ENCODE measurements around the gene HTR2A.
"Not testable (repeated sequence)": the region's sequence is repeated elsewhere in the genome, so short reads cannot be mapped to it uniquely, and the experiment has no call there.

HTR2A gene

DNA sequence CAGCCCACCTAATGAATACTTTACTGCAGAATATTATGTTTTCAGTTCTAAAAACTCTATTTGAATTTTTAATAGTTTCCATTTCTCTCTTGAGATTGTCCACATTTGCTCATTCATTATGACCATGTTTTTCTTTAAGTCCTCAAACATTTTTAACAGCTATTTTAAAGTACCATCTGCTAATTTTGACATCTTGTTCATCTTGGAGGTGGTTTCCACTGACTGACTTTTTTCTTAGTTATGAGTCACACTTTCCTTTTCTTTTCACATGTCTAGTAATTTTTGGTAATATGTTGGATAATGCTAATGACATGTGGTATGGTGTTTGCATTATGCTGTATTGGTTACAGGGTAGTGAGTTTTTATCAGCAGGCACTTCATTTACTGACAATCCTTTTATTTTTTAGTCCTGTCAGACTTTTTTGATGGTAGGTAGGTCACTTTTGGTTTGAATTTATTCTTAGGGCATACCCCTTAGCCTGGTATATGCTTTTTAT, 84.5 kb downstream of the HTR2A start:
- H3K27me3 Mint-ChIP-seq: peaks cover 25% of the 10 kb centered on the region
- H3K9me3 Mint-ChIP-seq: peaks cover 18% of the 10 kb centered on the region
- H3K27ac Mint-ChIP-seq: no peak overlapping the region
- DNase-seq: no peak
- peaks cover 4% of the 10 kb centered on the region for H3K4me1 Mint-ChIP-seq (ENCODE audit: low read depth)
- H3K36me3 Mint-ChIP-seq (ENCODE audit: low read depth): peaks cover 4% of the 10 kb centered on the region
- H3K4me3 Mint-ChIP-seq: no peak overlapping the region

DNA sequence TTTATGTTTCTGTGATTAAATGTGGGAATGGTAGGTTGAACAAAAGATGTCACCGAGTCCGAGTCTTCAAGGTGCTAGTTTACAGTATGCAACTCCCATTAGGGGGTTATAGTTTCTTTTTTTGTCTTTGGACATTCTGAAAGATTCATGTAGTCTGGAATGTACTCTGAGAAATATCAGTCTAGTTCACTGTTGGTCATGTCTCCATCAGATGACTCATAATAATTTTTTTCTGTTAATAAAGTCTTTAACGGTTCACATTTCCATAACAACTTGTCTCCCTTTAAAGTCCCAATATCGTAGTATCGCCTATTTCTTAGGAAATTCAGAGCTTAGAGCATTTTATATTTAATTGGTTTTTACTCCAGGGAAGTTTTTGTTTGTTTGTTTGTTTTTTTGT, 86.4 kb downstream of the HTR2A start:
- Mint-ChIP-seq H3K9me3 (peaks cover 18% of the 10 kb centered on the region), H3K4me3 (no peak overlapping the region), H3K27ac (no peak overlapping the region), H3K36me3 (ENCODE audit: low read depth) (peaks cover 4% of the 10 kb centered on the region), H3K4me1 (ENCODE audit: low read depth) (peaks cover 4% of the 10 kb centered on the region), H3K27me3 (peaks cover 25% of the 10 kb centered on the region)
- DNase-seq: no peak

DNA sequence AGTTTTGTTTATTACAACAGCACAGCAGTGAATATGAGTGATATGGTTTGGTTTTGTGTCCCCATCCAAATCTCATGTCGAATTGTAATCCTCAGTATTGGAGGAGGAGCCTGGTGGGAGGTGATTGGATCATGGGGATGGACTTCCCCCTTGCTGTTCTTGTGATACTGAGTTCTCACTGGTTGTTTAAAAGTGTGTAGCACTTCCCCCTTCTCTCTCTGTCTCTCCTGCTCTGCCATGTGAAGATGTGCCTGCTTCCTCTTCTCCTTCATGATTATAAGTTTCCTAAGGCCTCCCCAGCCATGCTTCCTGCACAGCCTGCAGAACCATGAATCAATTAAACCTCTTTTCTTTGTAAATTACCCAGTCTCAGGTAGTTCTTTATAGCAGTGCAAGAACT, 91.9 kb downstream of the HTR2A start:
- peaks cover 11% of the 10 kb centered on the region for H3K27me3 Mint-ChIP-seq
- not testable (repeated sequence) for H3K36me3 Mint-ChIP-seq (ENCODE audit: low read depth); H3K4me3 Mint-ChIP-seq; H3K27ac Mint-ChIP-seq; H3K9me3 Mint-ChIP-seq; DNase-seq; H3K4me1 Mint-ChIP-seq (ENCODE audit: low read depth)

DNA sequence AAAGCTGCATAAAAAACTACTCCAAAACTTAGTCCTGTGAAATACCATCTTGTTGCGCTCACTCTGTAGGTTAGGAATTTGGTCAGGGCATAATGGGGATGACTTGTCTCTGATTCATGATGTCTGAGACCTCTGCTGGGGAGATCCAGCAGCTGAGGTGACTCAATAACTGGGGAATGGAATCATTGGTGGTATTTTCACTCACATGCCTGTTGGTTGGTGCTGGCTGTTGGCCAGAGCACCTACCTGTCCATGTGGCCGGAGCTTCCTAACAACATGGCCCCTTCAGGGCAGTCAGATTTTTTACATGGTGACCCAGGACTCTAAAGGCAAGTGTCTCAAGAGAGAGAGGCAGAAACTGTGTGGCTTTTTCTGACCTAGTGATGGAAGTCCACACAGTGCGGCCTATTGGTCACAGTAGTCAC, 92.5 kb downstream of the HTR2A start:
- no peaks in the 10 kb centered on the region for H3K9me3 Mint-ChIP-seq
- H3K36me3 Mint-ChIP-seq (ENCODE audit: low read depth): no peaks in the 10 kb centered on the region
- H3K27ac Mint-ChIP-seq: no peak overlapping the region
- H3K4me1 Mint-ChIP-seq (ENCODE audit: low read depth): no peaks in the 10 kb centered on the region
- no peak for DNase-seq
- H3K27me3 Mint-ChIP-seq: peaks cover 10% of the 10 kb centered on the region
- no peak overlapping the region for H3K4me3 Mint-ChIP-seq

DNA sequence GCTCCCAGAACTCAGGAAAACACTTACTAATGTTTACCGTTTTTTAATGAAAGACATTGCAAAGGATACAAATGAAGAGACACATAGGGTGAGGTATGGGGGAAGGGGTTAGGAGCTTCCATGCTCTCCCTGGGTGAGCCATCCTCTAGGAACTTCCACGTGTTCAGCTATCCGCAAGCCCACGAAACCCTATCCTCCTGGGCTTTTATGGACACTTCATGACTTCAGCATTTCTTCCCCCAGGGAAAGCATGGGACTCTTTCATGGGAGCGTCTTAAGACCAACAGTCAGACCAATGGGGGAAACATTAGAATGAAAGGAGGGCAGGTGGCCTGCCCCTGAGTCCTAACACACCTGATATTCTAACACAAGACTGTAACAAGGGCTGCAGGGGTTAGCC, 93.3 kb downstream of the HTR2A start:
- no peaks in the 10 kb centered on the region for H3K4me1 Mint-ChIP-seq (ENCODE audit: low read depth)
- H3K27ac Mint-ChIP-seq: no peak overlapping the region
- H3K4me3 Mint-ChIP-seq: no peak overlapping the region
- no peak for DNase-seq
- peaks cover 7% of the 10 kb centered on the region for H3K27me3 Mint-ChIP-seq
- H3K9me3 Mint-ChIP-seq: no peaks in the 10 kb centered on the region
- no peaks in the 10 kb centered on the region for H3K36me3 Mint-ChIP-seq (ENCODE audit: low read depth)

DNA sequence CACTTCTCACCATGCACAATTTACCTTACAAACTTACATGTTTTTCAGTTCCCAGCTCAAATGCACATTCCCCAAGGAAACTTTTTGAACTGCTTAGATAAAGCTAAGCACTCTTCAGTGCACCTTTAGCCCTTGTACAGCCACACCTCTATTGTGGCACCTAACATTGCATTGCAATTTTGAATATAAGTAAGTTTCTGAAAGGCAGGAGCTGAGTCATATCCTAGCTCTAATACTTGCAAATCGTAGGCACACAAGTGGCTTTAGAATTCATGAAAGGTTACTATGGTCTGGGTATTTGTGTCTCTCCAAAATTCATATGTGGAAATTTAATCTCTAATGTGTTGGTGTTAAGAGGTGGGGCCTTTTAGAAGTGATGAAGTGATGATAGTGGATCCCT, 95.0 kb downstream of the HTR2A start:
- H3K9me3 Mint-ChIP-seq: no peaks in the 10 kb centered on the region
- H3K4me3 Mint-ChIP-seq: no peak overlapping the region
- DNase-seq: no peak
- no peaks in the 10 kb centered on the region for H3K27me3 Mint-ChIP-seq
- peaks cover 10% of the 10 kb centered on the region for H3K4me1 Mint-ChIP-seq (ENCODE audit: low read depth)
- no peak overlapping the region for H3K27ac Mint-ChIP-seq
- peaks cover 3% of the 10 kb centered on the region for H3K36me3 Mint-ChIP-seq (ENCODE audit: low read depth)

DNA sequence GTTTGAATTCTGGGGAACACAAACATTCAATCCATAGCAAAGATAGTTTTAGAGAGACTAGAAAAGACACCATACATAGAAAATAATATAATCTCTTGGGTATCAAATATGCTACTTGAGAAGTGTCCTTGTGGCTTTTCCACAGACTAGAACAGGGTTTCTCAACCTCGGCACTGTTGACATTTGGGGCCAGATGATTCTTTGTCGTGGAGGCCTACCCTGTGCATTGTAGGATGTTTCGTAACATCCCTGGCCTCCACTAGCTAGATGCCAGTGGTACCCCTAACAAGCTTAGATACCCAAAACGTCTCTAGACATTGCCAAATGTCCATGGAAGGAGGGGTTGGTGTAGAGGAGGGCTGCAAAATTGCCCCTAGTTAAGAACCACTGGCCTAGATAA, 97.7 kb downstream of the HTR2A start:
- Mint-ChIP-seq H3K4me3 (no peak overlapping the region), H3K27me3 (no peaks in the 10 kb centered on the region), H3K27ac (no peak overlapping the region), H3K4me1 (ENCODE audit: low read depth) (peaks cover 31% of the 10 kb centered on the region), H3K36me3 (ENCODE audit: low read depth) (peaks cover 28% of the 10 kb centered on the region), H3K9me3 (no peaks in the 10 kb centered on the region)
- no peak for DNase-seq

DNA sequence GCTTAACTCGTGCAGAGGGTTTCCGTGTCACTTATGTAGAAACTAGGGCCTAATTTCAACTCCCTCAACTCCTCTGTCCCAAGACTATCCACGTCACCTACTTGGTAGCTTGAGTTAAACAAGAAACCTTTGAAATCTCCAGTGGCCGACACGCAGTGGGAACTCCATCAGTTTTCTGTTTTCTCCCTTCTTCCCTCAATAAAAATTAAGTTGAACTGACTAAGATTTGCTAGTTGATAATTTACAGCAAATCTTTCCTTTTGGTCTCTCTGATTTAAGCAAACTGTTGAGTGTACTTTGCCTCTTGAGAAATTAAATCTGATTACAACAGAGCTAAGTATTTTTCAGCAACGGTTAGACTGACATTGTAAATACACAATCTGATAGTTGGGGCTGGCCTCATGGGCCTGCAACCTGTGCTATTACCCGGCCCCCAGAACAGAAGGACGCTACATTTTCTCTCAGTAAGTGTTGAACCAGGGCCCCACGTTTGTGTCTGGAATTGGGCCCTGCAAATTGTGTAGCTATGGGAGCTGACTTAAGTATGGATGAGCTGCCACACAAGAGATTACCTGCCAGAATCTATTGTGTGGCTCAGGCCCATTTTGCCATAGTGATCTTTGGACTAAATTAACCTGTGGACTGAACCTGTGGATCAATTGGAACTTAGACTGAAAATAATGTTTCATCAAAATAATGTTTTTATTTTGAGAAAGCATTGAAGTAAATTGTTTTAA, 99.2 kb downstream of the HTR2A start:
- Mint-ChIP-seq H3K27ac (peak overlapping the region; percentile 95), H3K36me3 (ENCODE audit: low read depth) (peaks cover 41% of the 10 kb centered on the region), H3K4me1 (ENCODE audit: low read depth) (peaks cover 42% of the 10 kb centered on the region), H3K4me3 (peak overlapping the region; percentile 92), H3K27me3 (no peaks in the 10 kb centered on the region), H3K9me3 (no peaks in the 10 kb centered on the region)
- peak; percentile 36 for DNase-seq

DNA sequence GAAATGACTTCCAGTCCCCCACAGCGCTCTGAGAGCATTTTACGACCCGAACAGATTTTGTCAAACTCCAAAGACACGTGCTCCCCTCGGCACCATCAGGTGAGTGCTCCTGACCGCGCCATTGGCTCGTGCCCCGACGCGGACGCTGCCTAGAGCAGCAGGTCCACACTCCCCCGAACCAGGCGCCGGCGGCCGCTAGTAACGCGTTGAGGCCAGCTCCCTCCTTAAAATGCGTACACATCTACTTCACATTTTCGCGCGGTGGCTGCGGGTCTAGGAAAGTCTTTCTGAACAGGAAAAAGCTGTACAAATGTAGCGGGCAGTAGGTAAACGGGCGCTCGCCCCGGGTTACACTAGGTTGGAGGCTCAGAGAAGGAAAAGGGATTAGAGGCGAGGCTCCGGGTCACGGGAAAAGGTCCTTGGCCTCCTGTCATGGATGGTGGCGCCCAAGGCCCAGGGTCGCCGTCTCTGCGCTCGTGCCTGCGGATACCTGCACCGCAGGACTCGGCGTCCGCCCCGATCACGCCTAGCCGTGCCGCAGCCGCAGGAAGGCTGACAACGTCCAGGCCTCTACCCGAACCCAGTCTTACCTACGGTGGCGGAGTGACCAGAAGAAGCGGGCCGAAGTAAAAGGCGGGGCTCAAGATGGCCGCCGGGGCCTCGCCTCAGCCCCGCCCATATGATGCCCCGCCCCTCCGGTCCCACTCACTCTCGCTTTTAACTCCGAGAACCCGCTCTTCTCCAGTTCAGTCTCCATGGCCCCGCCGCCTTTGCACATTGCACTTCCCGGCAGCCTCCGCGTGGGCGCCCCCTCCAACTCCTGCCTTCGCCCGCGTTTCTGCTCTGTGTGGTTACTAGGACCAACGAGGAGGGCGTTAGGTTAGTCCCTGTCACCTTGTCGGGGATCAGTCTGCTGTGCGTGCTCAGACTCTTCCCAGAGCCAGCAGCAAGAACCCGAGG, 100.1 kb downstream of the HTR2A start, which contains the start of gene ESD:
Gene ESD, minus strand, starts transcription at position 647 of the 960 bp plus-strand sequence. CDS start 5,748 bp downstream, outside the sequence.
- Mint-ChIP-seq H3K27me3 (no peaks in the 10 kb centered on the region), H3K9me3 (no peaks in the 10 kb centered on the region), H3K27ac (peak within 1 kb of the TSS; percentile 95), H3K4me1 (ENCODE audit: low read depth) (peaks cover 42% of the 10 kb centered on the region), H3K36me3 (ENCODE audit: low read depth) (peaks cover 46% of the 10 kb centered on the region), H3K4me3 (peak within 1 kb of the TSS; percentile 92)
- peak; percentile 95 for DNase-seq

DNA sequence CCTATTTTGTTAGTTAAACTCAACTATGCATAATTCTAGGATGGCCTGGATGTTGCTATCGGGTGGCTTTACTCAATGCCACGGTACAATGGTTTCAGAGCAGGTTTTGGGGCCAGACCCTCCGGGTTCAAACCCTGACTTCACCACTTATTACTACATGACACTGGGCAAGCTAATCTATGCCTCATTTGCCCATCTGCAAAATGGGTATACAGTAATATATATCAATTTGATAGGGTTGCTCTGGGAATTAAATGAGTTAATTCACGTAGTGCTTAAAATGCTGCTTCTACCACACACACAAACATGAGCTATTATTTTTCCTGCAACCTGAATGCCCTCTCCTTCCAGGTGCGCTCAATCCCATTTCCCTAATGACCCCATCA, 100.7 kb downstream of the HTR2A start:
- peak overlapping the region; percentile 95 for H3K27ac Mint-ChIP-seq
- H3K36me3 Mint-ChIP-seq (ENCODE audit: low read depth): peaks cover 53% of the 10 kb centered on the region
- H3K27me3 Mint-ChIP-seq: no peaks in the 10 kb centered on the region
- DNase-seq: no peak
- peak overlapping the region; percentile 92 for H3K4me3 Mint-ChIP-seq
- peaks cover 42% of the 10 kb centered on the region for H3K4me1 Mint-ChIP-seq (ENCODE audit: low read depth)
- no peaks in the 10 kb centered on the region for H3K9me3 Mint-ChIP-seq

DNA sequence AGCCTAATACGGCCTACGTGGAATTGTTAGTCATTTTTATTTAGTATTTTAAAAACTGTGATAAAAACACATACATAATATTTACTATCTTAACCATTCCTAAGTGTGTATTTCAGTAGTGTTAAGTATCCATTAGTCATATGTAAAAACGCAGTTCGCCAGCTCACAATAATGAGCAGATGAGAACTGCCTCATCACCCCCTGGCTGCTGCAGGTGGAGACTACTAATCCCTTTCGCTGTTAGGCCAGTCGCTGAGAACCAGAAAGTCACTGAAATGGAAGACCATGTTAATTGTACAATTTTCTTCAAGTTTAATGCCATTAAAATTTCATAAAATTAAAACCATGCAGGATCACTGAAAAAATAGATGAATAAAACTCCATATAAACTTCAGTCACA, 101.5 kb downstream of the HTR2A start:
- H3K27ac Mint-ChIP-seq: peak overlapping the region; percentile 61
- H3K27me3 Mint-ChIP-seq: no peaks in the 10 kb centered on the region
- H3K4me1 Mint-ChIP-seq (ENCODE audit: low read depth): peaks cover 49% of the 10 kb centered on the region
- peaks cover 61% of the 10 kb centered on the region for H3K36me3 Mint-ChIP-seq (ENCODE audit: low read depth)
- no peak for DNase-seq
- H3K9me3 Mint-ChIP-seq: no peaks in the 10 kb centered on the region
- peak overlapping the region; percentile 92 for H3K4me3 Mint-ChIP-seq

DNA sequence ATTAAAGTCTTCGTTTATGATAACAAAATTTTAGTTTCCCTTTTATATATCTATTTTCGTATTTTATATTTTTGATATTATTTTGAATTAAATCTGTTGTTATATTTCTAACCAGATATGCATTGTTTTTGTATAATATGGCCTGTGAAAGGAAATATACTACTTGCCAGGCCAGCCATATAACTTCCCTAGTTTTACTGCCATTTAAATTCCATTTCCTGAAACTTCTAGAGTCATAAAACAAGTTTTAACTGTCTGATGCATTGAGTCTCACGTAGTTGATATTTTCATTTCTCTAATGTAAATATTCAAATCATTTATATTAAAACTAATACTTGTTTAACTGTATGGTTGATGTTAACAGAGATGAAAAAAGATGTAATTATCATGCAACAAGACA, 113.3 kb downstream of the HTR2A start:
- H3K27me3 Mint-ChIP-seq: no peaks in the 10 kb centered on the region
- H3K4me1 Mint-ChIP-seq (ENCODE audit: low read depth): peaks cover 2% of the 10 kb centered on the region
- DNase-seq: no peak
- H3K36me3 Mint-ChIP-seq (ENCODE audit: low read depth): peaks cover 85% of the 10 kb centered on the region
- H3K4me3 Mint-ChIP-seq: no peak overlapping the region
- H3K27ac Mint-ChIP-seq: no peak overlapping the region
- no peaks in the 10 kb centered on the region for H3K9me3 Mint-ChIP-seq

DNA sequence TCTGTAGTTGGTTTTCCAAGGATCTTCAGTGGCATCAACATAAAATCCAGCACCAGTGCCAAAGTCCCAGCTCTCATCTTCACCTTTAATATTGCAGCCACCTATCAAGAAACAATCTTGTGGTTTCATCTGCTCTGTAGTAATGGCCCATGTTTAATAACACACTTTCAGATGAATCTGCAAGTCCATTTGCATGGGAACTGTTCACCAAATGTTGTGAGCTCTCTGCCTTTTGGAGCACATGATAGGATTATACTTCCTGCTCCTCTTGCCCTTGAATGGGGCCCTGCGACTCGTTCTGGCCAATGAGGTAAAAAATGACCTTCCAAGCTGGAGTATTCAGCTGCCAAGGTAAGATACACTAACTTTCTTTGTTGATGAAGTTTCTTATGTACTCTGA, 114.2 kb downstream of the HTR2A start:
- H3K36me3 Mint-ChIP-seq (ENCODE audit: low read depth): peaks cover 85% of the 10 kb centered on the region
- DNase-seq: no peak
- no peaks in the 10 kb centered on the region for H3K9me3 Mint-ChIP-seq
- H3K4me3 Mint-ChIP-seq: no peak overlapping the region
- no peaks in the 10 kb centered on the region for H3K27me3 Mint-ChIP-seq
- H3K4me1 Mint-ChIP-seq (ENCODE audit: low read depth): no peaks in the 10 kb centered on the region
- H3K27ac Mint-ChIP-seq: no peak overlapping the region

DNA sequence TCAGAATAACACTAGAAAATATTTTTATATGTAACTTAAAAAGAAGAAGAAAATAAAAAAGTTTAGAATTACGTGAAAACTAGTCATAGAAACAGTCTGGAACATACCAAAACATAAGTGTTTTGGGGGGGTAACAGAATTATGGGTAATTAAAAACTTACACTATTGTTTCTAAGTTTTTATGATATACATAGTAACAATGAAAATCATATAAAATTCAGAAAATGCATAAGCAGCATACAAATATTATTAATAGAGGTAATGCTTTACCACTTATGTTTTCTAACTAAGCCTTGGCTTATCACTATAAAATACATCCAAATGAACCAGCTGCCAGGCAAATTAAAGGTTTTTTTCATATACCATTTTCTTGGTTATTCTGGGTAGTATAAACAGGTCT, 114.8 kb downstream of the HTR2A start:
- no peaks in the 10 kb centered on the region for H3K9me3 Mint-ChIP-seq
- peaks cover 84% of the 10 kb centered on the region for H3K36me3 Mint-ChIP-seq (ENCODE audit: low read depth)
- H3K4me1 Mint-ChIP-seq (ENCODE audit: low read depth): no peaks in the 10 kb centered on the region
- no peak overlapping the region for H3K4me3 Mint-ChIP-seq
- H3K27me3 Mint-ChIP-seq: no peaks in the 10 kb centered on the region
- H3K27ac Mint-ChIP-seq: no peak overlapping the region
- DNase-seq: no peak

All from activated T-cell treated with anti-CD3 and anti-CD28 coated beads, Interleukin-2, amount 50 U/mL, for 24 hours (primary cell).